ENCODE measurements around the gene IGLL1.
"Not testable (repeated sequence)": the region's sequence is repeated elsewhere in the genome, so short reads cannot be mapped to it uniquely, and the experiment has no call there.

IGLL1 gene

GRCh38 chr22:23591846-23592245, 11.8 kb upstream of the IGLL1 start:
- no peak for DNase-seq (ENCODE audit: low spot score)
- no peak for FAIRE-seq

- peak; percentile 5 for FAIRE-seq
- DNase-seq (ENCODE audit: low spot score), result peak; percentile 60
Observed at GRCh38 chr22:23591201-23591791, 11.2 kb upstream of the IGLL1 start.

- FAIRE-seq, result no peak
- no peak for DNase-seq (ENCODE audit: low spot score)
Observed at GRCh38 chr22:23583836-23584235, 3.7 kb upstream of the IGLL1 start.

- DNase-seq (ENCODE audit: low spot score) (no peak), FAIRE-seq (no peak)
Observed at GRCh38 chr22:23583153-23583552, 3.1 kb upstream of the IGLL1 start.

GRCh38 chr22:23581260-23581650, 1.2 kb upstream of the IGLL1 start:
- FAIRE-seq (no peak), DNase-seq (ENCODE audit: low spot score) (no peak)

GRCh38 chr22:23580576-23581259, 628 bp upstream of the IGLL1 start:
- FAIRE-seq (peak; percentile 70), DNase-seq (ENCODE audit: low spot score) (no peak)

GRCh38 chr22:23579280-23579679, 810 bp downstream of the IGLL1 start:
- FAIRE-seq, result no peak
- no peak for DNase-seq (ENCODE audit: low spot score)

GRCh38 chr22:23578306-23578705, 1.8 kb downstream of the IGLL1 start:
- DNase-seq (ENCODE audit: low spot score), result no peak
- FAIRE-seq, result no peak

GRCh38 chr22:23576681-23577080, 3.4 kb downstream of the IGLL1 start:
- FAIRE-seq (peak; percentile 5), DNase-seq (ENCODE audit: low spot score) (no peak)

- DNase-seq (ENCODE audit: low spot score) (no peak), FAIRE-seq (no peak)
Observed at GRCh38 chr22:23575601-23576000, 4.5 kb downstream of the IGLL1 start.

GRCh38 chr22:23574877-23575276, 5.2 kb downstream of the IGLL1 start:
- FAIRE-seq, result no peak
- no peak for DNase-seq (ENCODE audit: low spot score)

GRCh38 chr22:23574371-23574811, 5.7 kb downstream of the IGLL1 start:
- DNase-seq (ENCODE audit: low spot score) (no peak), FAIRE-seq (peak; percentile 48)

- DNase-seq (ENCODE audit: low spot score); FAIRE-seq: not testable (repeated sequence)
Observed at GRCh38 chr22:23573701-23574235, 6.3 kb downstream of the IGLL1 start.

GRCh38 chr22:23573106-23573505, 7.0 kb downstream of the IGLL1 start:
- peak; percentile 86 for FAIRE-seq
- DNase-seq (ENCODE audit: low spot score), result not testable (repeated sequence)

GRCh38 chr22:23571486-23571885, 8.6 kb downstream of the IGLL1 start:
- no peak for DNase-seq (ENCODE audit: low spot score)
- no peak for FAIRE-seq

- FAIRE-seq, result no peak
- DNase-seq (ENCODE audit: low spot score), result no peak
Observed at GRCh38 chr22:23570681-23571080, 9.4 kb downstream of the IGLL1 start.

GRCh38 chr22:23569716-23570115, 10.4 kb downstream of the IGLL1 start:
- DNase-seq (ENCODE audit: low spot score) (no peak), FAIRE-seq (no peak)

- DNase-seq (ENCODE audit: low spot score), result no peak
- FAIRE-seq, result no peak
Observed at GRCh38 chr22:23569291-23569690, 10.8 kb downstream of the IGLL1 start.

- FAIRE-seq, result peak; percentile 98
- DNase-seq (ENCODE audit: low spot score), result no peak
Observed at GRCh38 chr22:23566705-23567475, 13.2 kb downstream of the IGLL1 start.

GRCh38 chr22:23565915-23566704, 14.0 kb downstream of the IGLL1 start:
- FAIRE-seq (peak; percentile 81), DNase-seq (ENCODE audit: low spot score) (peak; percentile 68)

- peak; percentile 58 for DNase-seq (ENCODE audit: low spot score)
- FAIRE-seq, result no peak
Observed at GRCh38 chr22:23565305-23565914, 14.7 kb downstream of the IGLL1 start.
